HL-60 (cell line): Measurements from ENCODE around the gene ETV3.

ENCODE experiments used
- DNase-seq, 2 experiments: peaks; one replicate each; pipeline ENCODE4 v3.0.0-alpha.2; 2010 to 2020; ENCODE audit warnings: low read depth in 1 of 2, low spot score in 1 of 2
- H3K27ac ChIP-seq: fragments of 250-450 bp; sonication (Bioruptor Pico); replicated peaks from 2 replicates; pipeline ENCODE4 v1.5.1; 2020; ENCODE audit warnings: mild to moderate bottlenecking, moderate library complexity
- H3K27me3 ChIP-seq: fragments of 250-450 bp; sonication (Bioruptor Pico); 2 replicates; pipeline ENCODE4 v1.5.1; 2021; ENCODE audit warnings: mild to moderate bottlenecking, moderate library complexity; ENCODE audit not compliant: insufficient read depth, poor library complexity, severe bottlenecking
- H3K4me3 ChIP-seq: replicated peaks from 2 replicates; pipeline ENCODE4 v1.5.1; 2011; ENCODE audit warnings: mild to moderate bottlenecking, control low read depth, low read length; ENCODE audit not compliant: insufficient read depth
- CTCF ChIP-seq: IDR thresholded peaks from one replicate; pipeline ENCODE4 v1.5.1; 2011; ENCODE audit warnings: low read length, control low read depth, inconsistent platforms; ENCODE audit not compliant: insufficient read depth
- GABPA ChIP-seq: IDR thresholded peaks from 2 replicates; pipeline ENCODE4 v1.6.1; 2012; ENCODE audit warnings: low read depth
- POLR2AphosphoS5 ChIP-seq: IDR thresholded peaks from 2 replicates; pipeline ENCODE4 v1.6.1; 2012; ENCODE audit warnings: low read depth
- REST ChIP-seq: IDR thresholded peaks from 2 replicates; pipeline ENCODE4 v1.6.1; 2012; ENCODE audit warnings: low read depth; ENCODE audit not compliant: insufficient replicate concordance
- SPI1 ChIP-seq: IDR thresholded peaks from 2 replicates; pipeline ENCODE4 v1.6.1; 2012; ENCODE audit warnings: low read depth, mild to moderate bottlenecking, borderline replicate concordance

Gene ETV3

DNA sequence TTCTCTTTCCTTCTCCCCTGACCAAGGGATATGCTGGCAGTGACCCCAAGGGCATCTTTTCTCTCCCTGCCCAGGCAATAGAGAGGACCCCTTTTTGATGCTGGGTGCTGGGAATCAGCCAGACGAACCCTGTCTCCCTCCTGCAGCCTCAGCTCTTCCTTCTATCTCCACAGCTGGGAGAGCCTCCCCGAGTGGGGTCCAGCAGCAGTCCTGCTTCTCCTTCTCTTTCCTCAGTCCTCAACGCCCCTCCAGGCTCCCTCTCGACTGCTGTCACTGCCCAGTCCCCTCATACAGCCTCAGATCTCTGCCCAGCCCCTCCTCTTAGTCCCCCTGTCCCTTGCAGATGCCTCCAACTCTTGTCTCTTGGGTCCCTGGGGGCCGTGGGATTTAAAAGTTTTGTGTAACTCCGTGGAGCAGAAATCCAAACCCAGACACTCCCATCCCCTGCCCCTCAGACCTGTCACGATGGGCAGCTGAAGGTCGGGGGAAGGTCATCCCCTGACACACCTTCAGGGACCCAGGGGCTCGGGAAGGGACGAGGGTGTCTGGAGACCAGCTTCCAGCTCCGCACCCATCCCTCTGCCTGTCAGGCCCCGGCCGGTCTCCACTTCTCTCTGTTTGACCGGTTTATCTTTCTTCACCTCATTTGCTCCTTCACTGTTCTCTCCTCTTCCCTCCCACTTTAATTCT is 32.8 kb downstream of the ETV3 start:
- Histone ChIP-seq H3K27ac (no peak overlapping the region), H3K27me3 (peaks cover 14% of the 10 kb centered on the region), H3K4me3 (no peak overlapping the region)
- no peak for TF ChIP-seq SPI1
- no peak for TF ChIP-seq REST
- TF ChIP-seq POLR2AphosphoS5, result no peak
- no peak for TF ChIP-seq GABPA
- no peak for TF ChIP-seq CTCF
- no peak for DNase-seq

GRCh38 chr1:157104598-157105293 is 33.4 kb downstream of the ETV3 start:
- H3K4me3 ChIP-seq, result no peak overlapping the region
- H3K27me3 ChIP-seq, result peaks cover 14% of the 10 kb centered on the region
- no peak for DNase-seq
- no peak for TF ChIP-seq POLR2AphosphoS5
- TF ChIP-seq GABPA, result no peak
- no peak for TF ChIP-seq CTCF
- TF ChIP-seq REST, result no peak
- TF ChIP-seq SPI1, result no peak
- no peak overlapping the region for H3K27ac ChIP-seq

DNA sequence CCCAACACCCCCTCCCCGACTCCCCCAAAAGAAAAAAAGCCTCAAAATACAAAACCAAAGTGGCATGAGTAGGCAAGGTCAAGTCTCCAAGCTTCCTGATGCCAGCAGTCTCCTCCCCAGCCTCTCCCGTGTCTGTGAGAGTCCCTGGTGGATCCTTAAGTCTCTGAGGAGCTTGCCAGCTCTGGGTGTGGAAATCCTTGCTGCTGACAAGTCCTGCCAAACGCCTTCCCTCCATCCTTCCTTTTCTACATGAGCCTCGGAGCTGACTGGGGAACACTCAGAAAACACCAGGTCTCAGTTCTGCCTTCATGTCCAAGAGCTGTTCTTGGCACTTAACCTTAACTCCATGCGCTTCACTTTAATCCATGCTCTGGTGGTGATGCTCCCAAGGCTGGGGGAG is 34.9 kb downstream of the ETV3 start:
- DNase-seq, result no peak
- no peak overlapping the region for H3K27ac ChIP-seq
- H3K27me3 ChIP-seq, result peaks cover 9% of the 10 kb centered on the region
- TF ChIP-seq REST (no peak), CTCF (no peak), POLR2AphosphoS5 (no peak), GABPA (no peak), SPI1 (no peak)
- H3K4me3 ChIP-seq, result no peak overlapping the region
